Activated CD8-positive, alpha-beta memory T cell treated with anti-CD3 and anti-CD28 coated beads, Interleukin-2, amount 10 ng/mL, durations not matched to agents 7 days and 5 days (primary cell): Measurements from ENCODE around the gene ZSWIM8. TPM values are rescaled to one million over a fixed set of nuclear protein-coding genes. Genes with fewer than 3 reads are reported as not detected.
"Not testable (repeated sequence)": the region's sequence is repeated elsewhere in the genome, so short reads cannot be mapped to it uniquely, and the experiment has no call there.

Experiments used
- ATAC-seq: fragments of 150-1000 bp; cut with Tn5 transposase; one replicate; pipeline ENCODE4 v1.10.0; 2021; ENCODE audit warnings: moderate library complexity
- CTCF ChIA-PET: fragments of 350-600 bp; sonication (Branson Sonifier 250); formaldehyde crosslinking; loops from one replicate; lab custom pipeline; 2021; ENCODE audit warnings: antibody characterized with exemption; lab: Charles Lee
- DNase-seq: peaks from one replicate; pipeline ENCODE4 v3.0.0-alpha.2; 2020
- H3K27ac Mint-ChIP-seq: one replicate; pipeline ENCODE4 v1.8.0; 2021; ENCODE audit warnings: mild to moderate bottlenecking, mixed read lengths
- H3K27me3 Mint-ChIP-seq: one replicate; pipeline ENCODE4 v1.8.0; 2021; ENCODE audit warnings: mixed read lengths
- H3K36me3 Mint-ChIP-seq: one replicate; pipeline ENCODE4 v1.8.0; 2021; ENCODE audit warnings: mild to moderate bottlenecking, mixed read lengths
- H3K4me1 Mint-ChIP-seq: one replicate; pipeline ENCODE4 v1.8.0; 2021; ENCODE audit warnings: mixed read lengths
- H3K4me3 Mint-ChIP-seq: one replicate; pipeline ENCODE4 v1.8.0; 2021; ENCODE audit warnings: mild to moderate bottlenecking, moderate library complexity, mixed read lengths
- H3K9me3 Mint-ChIP-seq: one replicate; pipeline ENCODE4 v1.8.0; 2022; ENCODE audit warnings: low read depth, mixed read lengths
- total RNA-seq, 2 experiments: library from RNA; stranded (reverse); gene quantifications; one replicate each; pipeline ENCODE4 v1.2.3, GENCODE V29; 2021

Gene ZSWIM8
- total RNA-seq, 2 experiments from 2014 or later = 73.6 to 83.7 TPM

- peaks cover 15% of the 10 kb centered on the region for H3K4me1 Mint-ChIP-seq
- no peak for ATAC-seq
- no peak for DNase-seq
- H3K36me3 Mint-ChIP-seq = peaks cover 27% of the 10 kb centered on the region
- no peak overlapping the region for H3K4me3 Mint-ChIP-seq
- H3K27ac Mint-ChIP-seq = no peak overlapping the region
- H3K27me3 Mint-ChIP-seq = no peaks in the 10 kb centered on the region
- no peaks in the 10 kb centered on the region for H3K9me3 Mint-ChIP-seq
- CTCF ChIA-PET = no interaction called here
Observed at GRCh38 chr10:73790886-73791625, 5.7 kb downstream of the ZSWIM8 start.

- H3K4me1 Mint-ChIP-seq = peaks cover 8% of the 10 kb centered on the region
- H3K36me3 Mint-ChIP-seq = peaks cover 28% of the 10 kb centered on the region
- no peaks in the 10 kb centered on the region for H3K9me3 Mint-ChIP-seq
- no peak overlapping the region for H3K4me3 Mint-ChIP-seq
- CTCF ChIA-PET = no interaction called here
- no peak overlapping the region for H3K27ac Mint-ChIP-seq
- ATAC-seq = no peak
- no peak for DNase-seq
- no peaks in the 10 kb centered on the region for H3K27me3 Mint-ChIP-seq
Observed at GRCh38 chr10:73791871-73792400, 6.5 kb downstream of the ZSWIM8 start.

- H3K4me1 Mint-ChIP-seq = no peaks in the 10 kb centered on the region
- DNase-seq (no peak), ATAC-seq (no peak)
- H3K9me3 Mint-ChIP-seq = no peaks in the 10 kb centered on the region
- H3K27ac Mint-ChIP-seq = no peak overlapping the region
- CTCF ChIA-PET = interaction anchor here (0.8 kb wide), 1 partner anchor 10 kb away, joined by 3 read pairs; no protein-coding TSS in a partner anchor
- no peak overlapping the region for H3K4me3 Mint-ChIP-seq
- no peaks in the 10 kb centered on the region for H3K27me3 Mint-ChIP-seq
- H3K36me3 Mint-ChIP-seq = peaks cover 26% of the 10 kb centered on the region
Observed at GRCh38 chr10:73793456-73793855, 8.1 kb downstream of the ZSWIM8 start.

GRCh38 chr10:73795491-73795890, 10.1 kb downstream of the ZSWIM8 start:
- not testable (repeated sequence) for H3K4me1 Mint-ChIP-seq, ATAC-seq, H3K27ac Mint-ChIP-seq, H3K4me3 Mint-ChIP-seq, DNase-seq, H3K27me3 Mint-ChIP-seq, H3K9me3 Mint-ChIP-seq
- H3K36me3 Mint-ChIP-seq = peaks cover 21% of the 10 kb centered on the region
- CTCF ChIA-PET = interaction anchor here (0.6 to 1.8 kb wide), 3 partner anchors 10 to 156 kb away, joined by 3 to 6 read pairs (median 4); partner anchors contain the start of gene CHCHD1

GRCh38 chr10:73796035-73796434, 10.6 kb downstream of the ZSWIM8 start:
- not testable (repeated sequence) for H3K4me3 Mint-ChIP-seq, ATAC-seq, H3K27ac Mint-ChIP-seq, H3K9me3 Mint-ChIP-seq, H3K27me3 Mint-ChIP-seq, DNase-seq, H3K4me1 Mint-ChIP-seq
- peaks cover 19% of the 10 kb centered on the region for H3K36me3 Mint-ChIP-seq
- CTCF ChIA-PET = interaction anchor here (0.6 kb wide), 1 partner anchor 157 kb away, joined by 3 read pairs; no protein-coding TSS in a partner anchor

GRCh38 chr10:73796766-73797165, 11.4 kb downstream of the ZSWIM8 start:
- H3K27ac Mint-ChIP-seq = no peak overlapping the region
- H3K4me3 Mint-ChIP-seq = no peak overlapping the region
- no peaks in the 10 kb centered on the region for H3K9me3 Mint-ChIP-seq
- no peak for ATAC-seq
- no peaks in the 10 kb centered on the region for H3K4me1 Mint-ChIP-seq
- no peak for DNase-seq
- peaks cover 15% of the 10 kb centered on the region for H3K36me3 Mint-ChIP-seq
- H3K27me3 Mint-ChIP-seq = no peaks in the 10 kb centered on the region
- CTCF ChIA-PET = no interaction called here

GRCh38 chr10:73797324-73798025, 12.1 kb downstream of the ZSWIM8 start:
- CTCF ChIA-PET = no interaction called here
- no peak for DNase-seq
- H3K9me3 Mint-ChIP-seq = no peaks in the 10 kb centered on the region
- peaks cover 17% of the 10 kb centered on the region for H3K36me3 Mint-ChIP-seq
- H3K4me1 Mint-ChIP-seq = no peaks in the 10 kb centered on the region
- H3K27ac Mint-ChIP-seq = no peak overlapping the region
- no peak for ATAC-seq
- no peaks in the 10 kb centered on the region for H3K27me3 Mint-ChIP-seq
- no peak overlapping the region for H3K4me3 Mint-ChIP-seq

GRCh38 chr10:73798087-73798486, 12.7 kb downstream of the ZSWIM8 start:
- Mint-ChIP-seq H3K4me1 (no peaks in the 10 kb centered on the region), H3K9me3 (no peaks in the 10 kb centered on the region), H3K27ac (no peak overlapping the region), H3K27me3 (no peaks in the 10 kb centered on the region), H3K36me3 (peaks cover 21% of the 10 kb centered on the region), H3K4me3 (no peak overlapping the region)
- CTCF ChIA-PET = no interaction called here
- no peak for DNase-seq
- ATAC-seq = no peak

- Mint-ChIP-seq H3K9me3 (no peaks in the 10 kb centered on the region), H3K4me3 (no peak overlapping the region), H3K4me1 (peaks cover 6% of the 10 kb centered on the region), H3K27me3 (no peaks in the 10 kb centered on the region), H3K27ac (no peak overlapping the region), H3K36me3 (peaks cover 27% of the 10 kb centered on the region)
- CTCF ChIA-PET = no interaction called here
- DNase-seq = no peak
- ATAC-seq = peak; percentile 11
Observed at GRCh38 chr10:73798927-73799560, 13.6 kb downstream of the ZSWIM8 start.

- peaks cover 23% of the 10 kb centered on the region for H3K36me3 Mint-ChIP-seq
- CTCF ChIA-PET = no interaction called here
- no peaks in the 10 kb centered on the region for H3K9me3 Mint-ChIP-seq
- H3K4me1 Mint-ChIP-seq = peaks cover 8% of the 10 kb centered on the region
- ATAC-seq (no peak), DNase-seq (no peak)
- H3K27ac Mint-ChIP-seq = no peak overlapping the region
- H3K27me3 Mint-ChIP-seq = no peaks in the 10 kb centered on the region
- H3K4me3 Mint-ChIP-seq = no peak overlapping the region
Observed at GRCh38 chr10:73799899-73800559, 14.6 kb downstream of the ZSWIM8 start.

GRCh38 chr10:73800560-73801252, 15.3 kb downstream of the ZSWIM8 start:
- Mint-ChIP-seq H3K27me3 (no peaks in the 10 kb centered on the region), H3K9me3 (no peaks in the 10 kb centered on the region), H3K4me1 (peaks cover 11% of the 10 kb centered on the region), H3K27ac (no peak overlapping the region), H3K4me3 (no peak overlapping the region), H3K36me3 (peaks cover 23% of the 10 kb centered on the region)
- CTCF ChIA-PET = no interaction called here
- DNase-seq (no peak), ATAC-seq (no peak)

GRCh38 chr10:73801253-73801590, 15.8 kb downstream of the ZSWIM8 start:
- Mint-ChIP-seq H3K27me3 (no peaks in the 10 kb centered on the region), H3K4me1 (peaks cover 14% of the 10 kb centered on the region), H3K4me3 (no peak overlapping the region), H3K36me3 (peaks cover 27% of the 10 kb centered on the region), H3K27ac (no peak overlapping the region), H3K9me3 (no peaks in the 10 kb centered on the region)
- CTCF ChIA-PET = no interaction called here
- no peak for DNase-seq
- ATAC-seq = no peak
